Vagina (tissue), 2 donors: ENCODE measurements around the gene LNX2.

ENCODE experiments used
- POLR2A ChIP-seq, 2 donors: fragments of 450-650 bp; IDR thresholded peaks; one replicate each; pipeline ENCODE4 v1.6.1; 2017; ENCODE audit warnings: antibody characterized with exemption in 2 of 2, mild to moderate bottlenecking in 2 of 2, moderate library complexity in 2 of 2
- TF ChIP-seq, protein P1 (sequence below), 3 experiments: fragments of 450-650 bp in 2 of 3; fragments of 200-600 bp in 1 of 3; sonication (generic) in 1 of 3; IDR thresholded peaks; one replicate each; pipeline ENCODE4 v1.5.1; 2017 to 2019; ENCODE audit warnings: antibody characterized with exemption in 3 of 3, mild to moderate bottlenecking in 2 of 3, moderate library complexity in 2 of 3

DNA sequence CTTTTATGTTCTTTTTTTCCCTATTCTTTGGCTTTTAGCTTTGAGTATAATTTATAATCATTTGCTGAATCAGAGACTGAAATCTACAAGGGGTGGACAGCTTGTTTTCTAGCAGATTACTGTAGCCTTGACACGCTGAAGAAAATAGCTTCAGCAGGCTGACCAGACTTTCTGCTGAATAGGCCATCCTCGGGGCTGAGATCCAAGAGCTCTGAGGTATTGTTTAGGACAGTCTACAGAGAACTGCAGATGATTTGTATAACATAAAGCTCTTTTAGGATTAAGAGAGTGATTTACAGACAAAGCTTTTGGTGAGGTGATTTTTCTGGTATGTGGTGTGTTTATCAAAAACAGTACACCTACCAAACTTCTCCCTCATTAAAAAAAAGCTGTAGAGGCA, 18.2 kb upstream of the LNX2 start:
- TF ChIP-seq, protein P1, sequence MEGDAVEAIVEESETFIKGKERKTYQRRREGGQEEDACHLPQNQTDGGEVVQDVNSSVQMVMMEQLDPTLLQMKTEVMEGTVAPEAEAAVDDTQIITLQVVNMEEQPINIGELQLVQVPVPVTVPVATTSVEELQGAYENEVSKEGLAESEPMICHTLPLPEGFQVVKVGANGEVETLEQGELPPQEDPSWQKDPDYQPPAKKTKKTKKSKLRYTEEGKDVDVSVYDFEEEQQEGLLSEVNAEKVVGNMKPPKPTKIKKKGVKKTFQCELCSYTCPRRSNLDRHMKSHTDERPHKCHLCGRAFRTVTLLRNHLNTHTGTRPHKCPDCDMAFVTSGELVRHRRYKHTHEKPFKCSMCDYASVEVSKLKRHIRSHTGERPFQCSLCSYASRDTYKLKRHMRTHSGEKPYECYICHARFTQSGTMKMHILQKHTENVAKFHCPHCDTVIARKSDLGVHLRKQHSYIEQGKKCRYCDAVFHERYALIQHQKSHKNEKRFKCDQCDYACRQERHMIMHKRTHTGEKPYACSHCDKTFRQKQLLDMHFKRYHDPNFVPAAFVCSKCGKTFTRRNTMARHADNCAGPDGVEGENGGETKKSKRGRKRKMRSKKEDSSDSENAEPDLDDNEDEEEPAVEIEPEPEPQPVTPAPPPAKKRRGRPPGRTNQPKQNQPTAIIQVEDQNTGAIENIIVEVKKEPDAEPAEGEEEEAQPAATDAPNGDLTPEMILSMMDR (IDR thresholded peaks at IDR 0.05) = no peak
- no peak for TF ChIP-seq POLR2A (IDR thresholded peaks at IDR 0.05)
